ENCODE measurements around the gene SYTL2.
"Not testable (repeated sequence)": the region's sequence is repeated elsewhere in the genome, so short reads cannot be mapped to it uniquely, and the experiment has no call there.

SYTL2 gene

DNA sequence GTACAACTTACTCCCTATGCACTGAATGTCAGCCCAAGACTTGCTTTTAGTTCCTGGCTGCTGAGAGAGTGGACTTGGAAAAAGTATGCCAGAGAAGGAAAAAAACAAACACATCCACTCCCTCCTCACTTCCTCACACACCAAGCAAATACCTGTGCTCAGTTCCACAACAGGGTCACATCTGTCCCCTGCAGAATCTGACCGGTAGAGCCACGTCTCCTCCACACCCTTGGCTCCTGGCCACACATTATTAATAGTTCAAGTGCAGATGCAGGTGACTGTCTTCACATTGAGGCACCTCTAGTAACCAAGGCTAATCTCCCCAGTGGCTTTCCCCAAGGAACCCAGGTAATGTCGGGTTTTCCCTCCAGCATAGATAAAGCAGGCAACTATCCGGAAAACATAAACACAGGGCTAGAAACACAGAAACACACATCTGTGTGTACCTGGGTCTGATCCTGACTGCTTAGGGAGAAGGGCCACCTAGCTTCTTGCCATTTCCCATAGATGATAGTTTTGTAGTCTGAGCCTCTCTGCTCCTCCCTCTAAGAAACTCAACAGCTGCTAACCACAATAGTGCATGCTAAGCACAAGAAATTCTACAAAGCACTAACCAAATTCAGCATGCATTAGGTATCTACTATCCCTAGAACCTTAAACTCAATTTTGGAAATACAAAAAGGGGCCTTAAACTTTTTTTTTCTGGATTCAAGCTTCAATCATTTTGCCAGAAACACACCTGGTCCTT, 10.2 kb downstream of the SYTL2 start:
- no peak for DNase-seq (ENCODE audit: low read depth)
- H3K4me3 ChIP-seq (ENCODE audit: low read depth, low read length) = no peak overlapping the region

DNA sequence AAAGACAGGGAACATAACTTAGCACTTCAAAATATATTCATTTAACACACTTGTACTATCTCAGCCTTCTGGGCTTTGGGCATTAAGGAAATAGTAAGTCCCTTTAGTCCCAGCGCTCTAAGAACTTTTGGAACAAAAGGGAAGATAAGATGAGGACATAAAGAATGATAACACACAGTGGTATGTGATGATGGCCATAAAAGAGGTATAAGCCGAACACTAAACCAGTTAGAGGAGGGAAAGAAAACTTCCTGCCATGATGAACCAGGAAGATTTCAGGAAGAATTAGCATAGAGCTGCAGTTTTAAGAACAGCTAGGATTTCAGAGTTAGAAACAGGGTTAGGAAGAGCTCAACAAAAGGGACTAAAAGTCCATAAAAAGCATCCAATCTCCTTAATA, 11.8 kb downstream of the SYTL2 start:
- H3K4me3 ChIP-seq (ENCODE audit: low read depth, low read length) = no peak overlapping the region
- DNase-seq (ENCODE audit: low read depth) = no peak

DNA sequence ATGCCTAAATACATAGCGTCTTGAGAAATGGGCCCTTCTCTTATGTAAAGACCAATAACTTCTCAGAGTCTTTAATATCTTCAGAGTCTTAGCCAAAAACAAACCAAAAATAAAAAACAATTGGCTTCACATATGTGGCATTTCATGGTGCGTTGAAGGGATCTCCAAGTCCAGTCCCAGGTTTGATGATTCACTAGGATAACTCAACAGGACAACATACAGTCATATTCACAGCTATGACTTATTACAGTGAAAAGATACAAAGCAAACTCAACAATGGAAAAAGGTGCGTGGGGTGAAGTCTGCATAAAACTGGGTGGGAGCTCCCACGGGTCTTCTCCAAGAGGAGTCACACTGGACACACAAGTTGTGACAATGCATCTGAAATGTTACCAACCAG, 12.6 kb downstream of the SYTL2 start:
- H3K4me3 ChIP-seq (ENCODE audit: low read depth, low read length) = no peak overlapping the region
- no peak for DNase-seq (ENCODE audit: low read depth)

DNA sequence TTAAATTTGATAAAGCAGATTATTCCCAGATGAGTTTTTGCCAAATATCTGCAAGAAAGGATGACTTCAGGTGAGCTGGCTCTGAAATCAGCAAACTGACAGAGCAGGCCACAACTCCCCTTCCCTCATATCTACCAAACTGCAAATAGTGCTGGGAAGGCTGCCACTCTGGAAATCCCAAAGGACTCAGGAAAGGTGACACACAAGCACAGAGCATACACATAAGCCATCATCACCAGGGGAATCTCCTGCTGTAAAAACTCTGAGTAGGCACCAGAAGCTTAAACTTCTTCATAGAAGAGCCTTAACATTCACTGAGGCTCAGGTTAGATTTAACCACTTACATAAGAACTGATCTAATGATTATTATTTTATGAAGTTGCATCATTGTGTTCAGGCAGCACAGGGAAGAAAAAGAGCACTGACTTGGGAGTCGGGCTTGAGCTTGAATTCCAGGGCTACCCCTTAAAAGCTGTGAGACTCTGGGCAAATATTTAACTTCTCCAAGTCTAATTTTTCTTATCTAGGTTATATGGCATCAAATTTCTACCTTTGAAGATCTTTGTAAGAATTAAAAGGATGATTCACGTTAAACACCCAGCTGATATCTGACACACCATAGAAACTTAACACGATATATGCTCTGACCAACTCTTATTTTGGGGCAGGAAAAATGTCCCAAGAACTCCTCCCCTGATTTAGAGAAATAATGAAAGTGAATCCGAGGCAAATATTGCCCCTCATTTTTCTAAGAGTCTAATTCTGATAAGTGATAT, 15.0 kb downstream of the SYTL2 start:
- DNase-seq (ENCODE audit: low read depth) = no peak
- no peak overlapping the region for H3K4me3 ChIP-seq (ENCODE audit: low read depth, low read length)

DNA sequence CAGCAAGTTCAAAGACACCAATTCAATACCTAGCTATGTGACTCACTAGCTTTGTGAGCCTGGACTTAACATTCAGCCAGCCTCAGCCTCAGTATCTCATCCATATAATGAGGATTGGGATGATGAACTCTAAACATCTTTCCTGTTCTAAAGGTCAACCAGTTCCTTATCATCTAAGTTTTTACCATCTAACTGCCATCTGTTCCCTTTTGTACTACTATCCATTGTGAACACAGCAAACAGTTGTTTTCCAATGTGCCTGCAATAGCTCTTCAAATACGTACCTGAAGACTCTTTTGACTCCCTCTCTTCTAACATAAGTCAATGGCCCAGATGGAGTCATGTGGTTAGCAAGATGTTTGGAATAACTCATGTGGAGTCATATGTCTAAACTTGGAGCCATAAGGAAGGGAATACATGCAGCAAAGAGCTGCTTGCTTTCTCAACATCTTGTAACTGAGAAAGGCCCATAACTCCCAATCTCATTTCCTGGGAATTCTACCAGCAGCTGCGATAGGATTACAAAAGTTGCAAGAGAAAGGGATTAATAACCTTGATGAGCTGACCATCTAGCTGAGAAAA, 19.4 kb downstream of the SYTL2 start:
- H3K4me3 ChIP-seq (ENCODE audit: low read depth, low read length) = no peak overlapping the region
- DNase-seq (ENCODE audit: low read depth) = no peak

DNA sequence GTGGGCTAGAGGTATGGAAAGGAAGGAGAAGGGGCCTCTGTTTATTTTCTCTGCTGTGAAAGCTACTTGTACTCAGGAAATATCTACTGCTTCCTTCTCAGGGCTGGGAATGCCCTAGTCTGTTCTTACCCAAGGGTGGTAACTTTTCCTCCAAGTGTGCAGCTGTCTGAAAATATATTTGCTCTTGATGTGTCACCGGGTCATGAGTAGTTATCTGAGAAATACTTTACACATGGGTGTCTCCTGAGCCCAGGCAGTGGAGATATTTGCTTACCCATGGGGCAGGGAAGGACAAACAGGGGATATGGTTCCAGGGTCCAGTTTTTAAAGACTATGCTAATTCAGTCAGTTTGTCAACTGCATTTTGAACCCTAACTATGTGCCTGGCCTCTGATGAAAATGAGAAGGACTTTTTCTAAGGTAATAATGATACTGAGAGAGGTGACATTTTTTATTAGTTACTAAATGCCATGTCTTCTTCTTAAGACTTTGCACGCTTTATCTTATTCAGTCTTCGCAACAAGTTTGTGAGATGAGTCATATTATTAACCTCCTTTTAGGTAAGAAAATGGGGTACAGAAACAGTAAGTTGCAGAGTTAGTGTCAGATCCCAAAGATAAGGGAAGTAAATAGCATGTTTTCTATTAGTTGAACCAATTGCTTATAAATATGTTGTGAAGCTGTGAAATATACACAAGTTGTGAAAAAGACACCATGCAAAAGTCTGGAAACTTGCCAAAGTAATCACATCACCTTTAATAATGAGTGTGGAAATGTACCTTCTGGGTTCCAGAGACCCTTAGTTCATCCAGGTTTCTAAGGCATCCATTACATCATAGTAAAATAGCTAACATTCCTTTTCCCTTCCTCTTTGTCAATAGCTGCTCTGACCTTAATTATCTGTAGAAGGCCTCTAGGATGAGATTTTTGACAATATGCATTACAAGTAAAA, 22.9 kb downstream of the SYTL2 start:
- no peak for DNase-seq (ENCODE audit: low read depth)
- no peak overlapping the region for H3K4me3 ChIP-seq (ENCODE audit: low read depth, low read length)

DNA sequence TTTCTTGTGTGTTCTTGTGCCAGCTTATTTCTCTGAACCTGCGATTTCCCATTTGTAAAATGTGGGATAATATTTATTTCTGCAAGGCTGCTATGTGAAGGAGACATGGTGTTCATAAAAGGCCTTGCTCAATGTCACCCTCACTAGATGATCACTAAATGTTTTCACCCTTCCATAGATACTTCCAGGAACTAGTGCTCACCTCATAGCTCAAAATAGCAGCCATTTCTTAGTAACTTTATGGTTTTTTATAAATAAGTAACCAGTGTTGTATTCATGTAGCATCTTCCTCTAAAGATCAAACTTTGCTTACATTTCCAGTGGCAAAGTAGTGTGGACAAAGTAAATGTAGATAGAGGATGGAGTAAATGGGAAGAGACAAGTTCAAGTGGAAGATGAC, 23.8 kb downstream of the SYTL2 start:
- H3K4me3 ChIP-seq (ENCODE audit: low read depth, low read length) = no peak overlapping the region
- DNase-seq (ENCODE audit: low read depth) = no peak

DNA sequence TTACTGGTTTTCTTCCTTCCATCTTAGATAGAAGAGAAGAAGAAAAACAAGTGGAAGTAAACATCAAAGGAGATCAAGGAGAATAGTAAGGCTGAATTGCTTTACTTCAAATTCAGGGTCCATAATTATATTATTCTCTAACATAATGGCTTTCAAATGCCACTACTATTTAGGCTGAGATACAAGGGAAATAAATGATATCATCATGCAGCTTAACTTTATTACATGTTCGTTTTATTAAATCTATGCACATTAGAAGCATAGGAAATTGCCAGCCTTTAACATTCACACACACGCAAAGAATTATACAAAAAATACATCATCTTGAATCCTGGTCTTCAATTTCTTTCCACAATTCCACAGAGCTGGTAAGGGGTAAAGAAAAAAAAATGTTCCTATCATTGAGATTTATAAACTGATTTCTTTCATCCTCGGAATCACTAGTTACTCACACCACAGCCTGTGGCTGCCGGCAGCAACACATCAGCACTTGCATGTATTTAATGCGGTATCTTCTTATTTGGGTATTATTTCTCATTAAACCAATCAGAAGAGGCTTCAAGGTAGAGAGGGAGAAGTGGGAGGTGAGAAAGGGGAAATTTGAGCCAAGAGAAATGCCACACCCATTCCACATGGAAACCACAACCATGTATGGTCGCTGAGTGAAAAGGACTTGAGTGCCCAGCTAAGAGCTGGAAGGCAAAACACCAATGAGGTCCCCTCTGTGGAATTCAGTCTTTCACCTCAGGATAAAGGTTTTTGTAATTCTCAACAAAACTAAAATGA, 26.3 kb downstream of the SYTL2 start:
- DNase-seq (ENCODE audit: low read depth) = no peak
- H3K4me3 ChIP-seq (ENCODE audit: low read depth, low read length) = no peak overlapping the region

DNA sequence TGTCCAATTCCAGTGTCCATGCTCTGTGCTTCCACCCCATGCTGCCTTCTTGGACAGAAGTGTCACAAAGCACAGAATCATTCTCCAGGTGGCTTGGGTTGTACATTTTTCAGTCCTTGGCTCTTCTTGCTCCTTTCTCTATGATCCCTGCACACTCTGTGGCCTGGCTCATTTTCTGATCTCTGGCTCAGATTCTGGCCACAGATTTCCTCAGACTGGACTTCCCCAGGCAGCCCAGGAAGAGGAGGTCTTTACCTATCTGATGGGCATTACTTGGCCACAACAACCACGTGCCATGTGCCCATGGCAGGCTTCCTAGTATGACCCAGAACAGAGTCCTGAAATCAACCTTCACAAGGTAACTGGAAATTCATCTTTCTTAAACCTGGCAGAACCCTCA, 27.2 kb downstream of the SYTL2 start:
- no peak for DNase-seq (ENCODE audit: low read depth)
- no peak overlapping the region for H3K4me3 ChIP-seq (ENCODE audit: low read depth, low read length)

DNA sequence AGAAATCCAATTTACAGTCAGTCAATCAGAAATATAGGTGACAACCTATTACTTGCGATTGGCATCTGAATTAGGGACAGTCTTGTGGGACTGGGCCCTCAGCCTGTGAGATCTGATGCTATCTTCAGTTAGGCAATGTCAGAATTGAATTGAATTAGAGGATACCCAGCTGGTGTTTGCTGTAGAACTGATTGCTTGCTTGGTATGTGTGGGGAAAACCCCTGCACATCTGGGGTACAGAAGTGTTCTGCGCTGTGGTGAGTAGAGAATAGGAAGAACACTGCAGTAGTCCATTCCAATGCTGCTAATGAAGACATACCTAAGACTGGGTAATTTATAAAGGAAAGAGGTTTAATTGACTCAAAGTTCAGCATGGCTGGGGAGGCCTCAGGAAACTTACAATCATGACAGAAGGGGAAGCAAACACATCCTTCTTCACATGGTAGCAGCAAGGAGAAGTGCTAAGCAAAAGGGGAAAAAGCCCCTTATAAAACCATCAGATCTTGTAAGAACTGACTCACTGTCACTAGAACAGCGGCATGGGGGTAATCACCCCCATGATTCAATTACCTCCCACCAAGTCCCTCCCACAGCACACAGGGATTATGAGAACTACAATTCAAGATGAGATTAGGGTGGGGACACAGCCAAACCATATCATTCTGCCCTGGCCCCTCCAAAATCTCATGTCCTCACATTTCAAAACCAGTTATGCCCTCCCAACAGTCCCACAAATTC, 30.0 kb downstream of the SYTL2 start:
- not testable (repeated sequence) for DNase-seq (ENCODE audit: low read depth)

DNA sequence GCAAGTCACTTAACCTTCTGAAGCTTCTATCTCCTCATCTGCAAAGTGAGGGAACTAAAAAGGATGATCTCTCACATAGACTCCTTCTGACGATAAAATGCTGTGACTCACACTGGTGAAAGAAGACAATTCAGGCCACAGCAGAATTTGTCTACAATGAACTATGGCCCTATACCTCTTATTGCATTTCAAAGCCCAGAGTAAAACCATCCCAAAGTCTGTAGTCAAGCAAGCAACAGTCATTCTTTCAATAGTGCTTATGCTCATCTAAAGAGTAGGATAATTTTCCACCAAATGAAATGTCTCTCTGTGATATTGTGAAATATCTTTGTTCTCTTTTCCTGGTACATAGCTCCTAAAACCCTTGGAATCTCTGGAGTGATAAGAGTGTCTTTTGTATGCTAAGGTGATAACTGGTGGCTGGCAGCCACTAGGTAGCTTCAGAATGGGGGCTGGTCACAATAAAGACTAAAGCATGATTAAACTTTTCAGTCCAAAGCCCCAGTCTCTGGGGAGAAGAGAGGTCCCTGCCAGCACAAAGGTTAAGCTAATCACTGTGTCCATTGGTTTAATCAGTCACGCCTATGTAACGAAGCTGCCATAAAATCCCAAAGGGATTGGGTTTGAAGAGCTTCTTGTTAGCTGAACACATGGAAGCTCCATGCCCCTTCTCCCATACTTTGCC, 30.8 kb downstream of the SYTL2 start:
- no peak overlapping the region for H3K4me3 ChIP-seq (ENCODE audit: low read depth, low read length)
- no peak for DNase-seq (ENCODE audit: low read depth)

More for the DNA sequence above, 30.0 kb downstream of the SYTL2 start:
- not testable (repeated sequence) for H3K4me3 ChIP-seq (ENCODE audit: low read depth, low read length)

DNA sequence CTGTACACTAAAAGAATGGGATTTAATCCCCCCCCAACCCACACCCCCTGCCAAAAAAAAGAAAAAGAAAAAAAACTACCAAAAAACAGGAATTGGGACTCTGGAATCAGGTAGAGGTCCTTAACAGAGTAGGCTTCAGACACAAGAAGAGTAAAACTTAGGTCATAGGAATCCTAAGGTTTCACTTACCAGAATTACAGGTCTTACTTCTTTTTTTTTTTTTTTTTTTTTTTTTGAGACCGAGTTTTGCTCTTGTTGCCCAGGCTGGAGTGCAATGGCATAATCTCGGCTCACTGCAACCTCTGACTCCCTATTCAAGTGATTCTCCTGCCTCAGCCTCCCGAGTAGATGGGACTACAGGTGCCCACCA, 33.4 kb downstream of the SYTL2 start:
- DNase-seq (ENCODE audit: low read depth); H3K4me3 ChIP-seq (ENCODE audit: low read depth, low read length): not testable (repeated sequence)

DNA sequence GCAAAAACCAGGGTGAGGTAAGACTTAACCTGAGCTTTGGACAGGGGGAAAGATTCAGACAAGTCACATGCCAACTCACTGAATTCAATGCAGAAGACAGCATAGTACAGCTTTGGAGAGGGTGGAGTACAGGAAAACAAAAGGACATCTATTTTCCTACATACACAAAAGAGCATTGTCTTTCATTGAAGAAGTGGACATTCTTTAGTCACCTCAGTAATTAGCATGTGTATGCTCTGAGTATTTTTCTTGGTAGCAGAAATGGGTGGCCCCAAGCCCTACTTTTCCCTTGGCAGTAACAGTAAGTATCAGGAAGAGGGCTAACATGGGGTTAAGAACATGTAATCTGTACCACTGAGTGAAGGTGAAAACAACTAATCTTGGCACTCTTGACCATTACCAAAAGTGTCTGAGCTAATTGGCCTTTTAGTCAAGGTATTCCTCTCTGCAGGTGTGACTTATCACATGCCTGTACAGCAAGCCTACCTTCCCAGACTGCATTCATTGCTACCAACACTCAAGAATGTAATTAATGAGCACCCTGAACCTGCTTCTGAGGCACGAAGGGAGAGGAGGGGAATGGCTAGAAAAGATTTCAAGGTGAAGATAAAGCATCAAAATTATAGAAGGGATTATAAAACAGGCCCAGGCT, 33.9 kb downstream of the SYTL2 start:
- DNase-seq (ENCODE audit: low read depth) = no peak
- no peak overlapping the region for H3K4me3 ChIP-seq (ENCODE audit: low read depth, low read length)

DNA sequence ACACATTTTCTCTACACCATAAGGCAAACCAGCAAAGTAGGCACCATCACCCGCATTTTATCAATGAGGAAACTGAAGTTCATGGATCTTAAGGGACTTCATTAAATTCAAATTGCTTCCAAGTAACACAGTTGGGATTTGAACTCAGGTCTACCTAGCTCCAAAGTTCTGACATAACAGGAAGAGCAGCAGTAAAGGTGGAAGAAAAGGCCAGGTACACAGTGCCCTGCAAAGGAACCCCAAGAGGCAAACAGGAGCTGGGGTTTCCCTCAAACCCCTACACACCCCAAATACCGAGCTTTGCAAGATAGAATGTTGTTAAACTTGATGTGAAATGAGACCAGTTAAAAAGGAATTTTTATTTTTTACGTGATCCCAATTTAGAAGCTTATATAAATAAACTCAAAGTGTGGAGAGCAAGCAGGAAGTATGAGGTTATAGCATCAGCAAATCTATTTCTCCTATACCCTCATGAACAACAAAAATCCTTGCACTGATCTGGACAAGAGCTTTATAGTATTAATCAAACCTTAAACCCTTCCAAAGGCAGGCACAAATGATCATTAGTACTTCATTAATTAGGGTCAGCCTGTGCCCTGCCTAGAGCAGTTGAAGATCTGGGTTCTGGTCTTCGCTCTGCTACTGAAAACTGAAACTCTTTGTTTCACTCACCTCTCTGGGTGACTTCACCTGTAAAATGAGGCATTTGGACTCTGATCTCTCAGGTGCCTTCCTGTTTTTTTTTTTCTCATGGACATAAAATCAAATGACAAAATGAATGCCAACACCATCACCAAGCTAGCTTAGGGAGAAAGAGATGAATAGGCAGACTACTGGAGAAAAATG, 36.5 kb downstream of the SYTL2 start:
- H3K4me3 ChIP-seq (ENCODE audit: low read depth, low read length) = no peak overlapping the region
- no peak for DNase-seq (ENCODE audit: low read depth)

DNA sequence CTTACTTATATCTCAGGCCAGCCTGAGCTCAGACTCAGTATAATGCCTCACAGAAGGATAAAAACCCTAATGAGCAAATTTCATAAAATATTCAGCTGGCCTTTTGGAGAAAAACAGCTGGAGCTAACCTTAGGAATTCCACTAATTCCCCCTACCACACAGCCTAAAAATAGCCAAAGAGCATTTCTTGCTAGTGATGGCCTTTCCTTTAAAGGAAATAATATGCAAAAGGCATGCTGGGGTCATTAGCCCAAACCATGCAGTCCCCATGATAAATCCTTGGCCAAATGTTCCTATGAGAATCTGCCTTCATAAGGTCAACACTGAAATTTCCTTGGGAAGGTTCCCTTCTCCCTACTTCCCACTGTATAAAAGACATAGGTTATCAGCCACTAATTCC, 38.2 kb downstream of the SYTL2 start:
- DNase-seq (ENCODE audit: low read depth) = no peak
- no peak overlapping the region for H3K4me3 ChIP-seq (ENCODE audit: low read depth, low read length)

DNA sequence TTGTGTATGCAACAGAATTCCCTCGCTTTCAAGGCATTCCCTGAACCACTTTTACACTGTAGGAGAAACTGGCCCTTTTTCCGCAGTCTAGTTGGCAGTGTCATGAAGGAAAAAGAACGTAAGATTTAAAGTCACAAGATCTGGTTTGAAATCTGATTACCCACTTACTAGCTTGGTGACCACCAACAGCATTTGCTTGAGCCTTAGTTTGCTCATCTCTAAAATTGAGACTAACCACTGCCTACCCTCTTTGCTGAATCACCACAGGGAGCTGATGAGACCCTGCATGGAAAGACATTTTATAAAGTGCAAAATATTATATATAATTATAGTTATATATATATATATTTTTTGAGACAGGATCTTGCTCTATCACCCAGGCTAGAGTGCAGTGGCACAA, 39.4 kb downstream of the SYTL2 start:
- no peak for DNase-seq (ENCODE audit: low read depth)
- H3K4me3 ChIP-seq (ENCODE audit: low read depth, low read length) = no peak overlapping the region

All from skeletal muscle cell (primary cell).